Measurements from ENCODE around the gene ATP7A. TPM values are rescaled to one million over a fixed set of nuclear protein-coding genes. Genes with fewer than 3 reads are reported as not detected.

Gene ATP7A
- total and polyA plus RNA-seq, 9 of the 15 experiments (the other 6 are each of a cell fraction or from before 2014, with no cell fraction given) = 7.8 to 22.7 (median 11.6) TPM

DNA sequence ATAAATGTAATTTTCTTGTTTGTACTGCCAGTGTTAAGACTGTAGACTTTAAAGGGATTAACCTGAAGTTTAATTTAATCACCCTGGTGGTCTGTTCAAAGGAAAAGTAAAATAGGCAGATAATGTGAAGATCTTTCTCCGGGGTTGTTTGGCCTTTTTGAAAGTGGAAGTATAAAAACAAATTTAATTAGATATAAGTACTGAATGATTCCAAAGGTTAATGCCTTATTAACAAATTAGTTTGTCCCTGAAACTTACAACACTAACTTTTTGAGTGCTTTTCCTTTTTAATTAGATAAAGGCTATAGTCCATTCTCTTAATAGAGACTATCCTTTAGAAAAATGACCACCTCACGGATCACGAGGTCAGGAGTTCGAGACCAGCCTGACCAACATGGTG is 69.4 kb downstream of the ATP7A start (continued):
- TF ChIP-seq, protein P1, sequence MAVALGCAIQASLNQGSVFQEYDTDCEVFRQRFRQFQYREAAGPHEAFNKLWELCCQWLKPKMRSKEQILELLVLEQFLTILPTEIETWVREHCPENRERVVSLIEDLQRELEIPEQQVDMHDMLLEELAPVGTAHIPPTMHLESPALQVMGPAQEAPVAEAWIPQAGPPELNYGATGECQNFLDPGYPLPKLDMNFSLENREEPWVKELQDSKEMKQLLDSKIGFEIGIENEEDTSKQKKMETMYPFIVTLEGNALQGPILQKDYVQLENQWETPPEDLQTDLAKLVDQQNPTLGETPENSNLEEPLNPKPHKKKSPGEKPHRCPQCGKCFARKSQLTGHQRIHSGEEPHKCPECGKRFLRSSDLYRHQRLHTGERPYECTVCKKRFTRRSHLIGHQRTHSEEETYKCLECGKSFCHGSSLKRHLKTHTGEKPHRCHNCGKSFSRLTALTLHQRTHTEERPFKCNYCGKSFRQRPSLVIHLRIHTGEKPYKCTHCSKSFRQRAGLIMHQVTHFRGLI (CRISPR knock-in tag; IDR thresholded peaks at IDR 0.05) = no peak
- TF ChIP-seq TEAD4 (IDR thresholded peaks at IDR 0.05; ENCODE audit: low read length) (no peak), TEAD4 (CRISPR knock-in tag; IDR thresholded peaks at IDR 0.05; ENCODE audit: borderline replicate concordance) (no peak), ZNF695 (CRISPR knock-in tag; IDR thresholded peaks at IDR 0.05) (no peak), GABPA (tag; conservative IDR thresholded peaks at IDR 0.05; ENCODE audit: low read depth) (no peak)

DNA sequence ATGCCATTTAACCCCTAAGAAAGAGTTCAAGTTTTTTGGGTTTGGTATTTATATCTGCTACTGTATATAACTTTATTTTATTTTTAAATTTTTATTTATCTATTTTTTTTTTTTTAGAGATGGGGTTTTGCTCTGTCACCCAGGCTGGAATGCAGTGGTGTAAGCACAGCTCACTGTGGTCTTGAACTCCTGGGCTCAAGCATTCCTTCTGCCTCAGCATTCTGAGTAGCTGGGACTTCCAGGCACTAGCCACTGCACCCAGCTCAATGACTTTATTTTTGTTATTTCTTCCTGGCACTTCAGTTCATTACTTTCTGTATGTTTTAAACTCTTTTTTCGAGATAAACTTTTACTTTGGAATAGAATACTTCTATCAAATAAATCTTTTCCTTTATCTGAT is 101.4 kb downstream of the ATP7A start:
- no peak for DNase-seq (ENCODE audit: extremely low read depth in 1 of 4, low spot score in 3 of 4)
- TF ChIP-seq CC2D1A (IDR thresholded peaks at IDR 0.05) = no peak
- no peak for TF ChIP-seq HDAC8 (tag; IDR thresholded peaks at IDR 0.05)
- TF ChIP-seq GATA2 (CRISPR knock-in tag; IDR thresholded peaks at IDR 0.05) = no peak
- TF ChIP-seq LCOR (CRISPR knock-in tag; IDR thresholded peaks at IDR 0.05) = no peak
- TF ChIP-seq SRSF1 (IDR thresholded peaks at IDR 0.05; ENCODE audit: low read depth, low read length) = no peak
- no peak for TF ChIP-seq SREBF1 (IDR thresholded peaks at IDR 0.05; ENCODE audit: borderline replicate concordance, low read depth, low read length)
- TF ChIP-seq, protein P2, sequence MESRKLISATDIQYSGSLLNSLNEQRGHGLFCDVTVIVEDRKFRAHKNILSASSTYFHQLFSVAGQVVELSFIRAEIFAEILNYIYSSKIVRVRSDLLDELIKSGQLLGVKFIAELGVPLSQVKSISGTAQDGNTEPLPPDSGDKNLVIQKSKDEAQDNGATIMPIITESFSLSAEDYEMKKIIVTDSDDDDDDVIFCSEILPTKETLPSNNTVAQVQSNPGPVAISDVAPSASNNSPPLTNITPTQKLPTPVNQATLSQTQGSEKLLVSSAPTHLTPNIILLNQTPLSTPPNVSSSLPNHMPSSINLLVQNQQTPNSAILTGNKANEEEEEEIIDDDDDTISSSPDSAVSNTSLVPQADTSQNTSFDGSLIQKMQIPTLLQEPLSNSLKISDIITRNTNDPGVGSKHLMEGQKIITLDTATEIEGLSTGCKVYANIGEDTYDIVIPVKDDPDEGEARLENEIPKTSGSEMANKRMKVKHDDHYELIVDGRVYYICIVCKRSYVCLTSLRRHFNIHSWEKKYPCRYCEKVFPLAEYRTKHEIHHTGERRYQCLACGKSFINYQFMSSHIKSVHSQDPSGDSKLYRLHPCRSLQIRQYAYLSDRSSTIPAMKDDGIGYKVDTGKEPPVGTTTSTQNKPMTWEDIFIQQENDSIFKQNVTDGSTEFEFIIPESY (CRISPR knock-in tag; IDR thresholded peaks at IDR 0.05) = no peak
- TF ChIP-seq TARDBP (IDR thresholded peaks at IDR 0.05) = no peak
- TF ChIP-seq EP400 (IDR thresholded peaks at IDR 0.05) = no peak
- Histone ChIP-seq H3K9ac (ENCODE audit: insufficient read depth in 1 of 2, low read depth in 2 of 2, low read length in 2 of 2) (no peak overlapping the region), H3K79me2 (ENCODE audit: control insufficient read depth, insufficient read depth, low read length) (no peaks in the 10 kb centered on the region), H3K4me3 (no peak overlapping the region), H3K27ac (ENCODE audit: extremely low read depth, low read depth, low read length) (no peak overlapping the region), H3K9me3 (replicated peaks; ENCODE audit: control insufficient read depth, insufficient read depth, low read depth, low read length) (no peaks in the 10 kb centered on the region), H3K36me3 (ENCODE audit: control insufficient read depth, insufficient read depth, low read length) (peaks cover 6% of the 10 kb centered on the region; the same call in 1 of the 3 replicates), H3K4me1 (replicated peaks in 1 of 2; ENCODE audit: control insufficient read depth in 2 of 2, insufficient read depth in 2 of 2, low read length in 2 of 2) (no peaks in the 10 kb centered on the region), H2AFZ (ENCODE audit: low read depth, low read length) (no peak overlapping the region), H3K4me2 (ENCODE audit: insufficient read depth, low read length) (no peak overlapping the region), H4K20me1 (replicated peaks; ENCODE audit: control insufficient read depth, insufficient read depth, low read length) (no peaks in the 10 kb centered on the region), H3K9me1 (ENCODE audit: control insufficient read depth, insufficient read depth, low read length) (no peaks in the 10 kb centered on the region), H3K27me3 (ENCODE audit: control insufficient read depth in 2 of 2, insufficient read depth in 2 of 2, low read length in 2 of 2) (no peaks in the 10 kb centered on the region)
- POLR2A ChIA-PET = interaction anchor here (0.8 kb wide), 1 partner anchor 14 kb away, joined by 3 read pairs; no protein-coding TSS in a partner anchor
- no peak for FAIRE-seq
- intact Hi-C loops (cut with micrococcal nuclease) (no loop called here), in situ Hi-C loops (cut with MboI) (no loop called here)
- no TSS peak for BruUV-seq (replicated peaks)
- WGBS (ENCODE audit: insufficient coverage, low coverage, missing lambda C conversion rate) = 38% methylated on average over 1 of the region's 1 CpG
- CTCF ChIA-PET (ENCODE audit: low intra/inter-chr PET ratio) = no interaction called here
- no peak for ATAC-seq

Data from K562 (cell line).